HepG2 (cell line): ENCODE data around the gene SMYD5. TPM values are rescaled to one million over a fixed set of nuclear protein-coding genes. Genes with fewer than 3 reads are reported as not detected.

Experiments
- CREB1 ChIP-seq, 2 experiments: fragments of 450-650 bp in 1 of 2; IDR thresholded peaks; 2 replicates each; pipeline ENCODE4 v1.6.1; 2016 to 2017; ENCODE audit warnings: control low read depth in 1 of 2, mild to moderate bottlenecking in 1 of 2, missing compliant biosample characterization in 1 of 2, missing genetic modification characterization in 1 of 2
- FOXA1 ChIP-seq, 2 experiments: fragments of 450-650 bp in 1 of 2; sonication (generic) in 1 of 2; formaldehyde crosslinking in 1 of 2; IDR thresholded peaks; 2 replicates each; pipeline versions ENCODE4 v1.4.0 to v1.6.1; 2016 to 2020; ENCODE audit warnings: missing genetic modification reagents in 1 of 2
- FOXP1 ChIP-seq, 2 experiments: fragments of 450-650 bp in 1 of 2; IDR thresholded peaks; 2 replicates each; pipeline ENCODE4 v1.6.1; 2017 to 2018; ENCODE audit warnings: antibody characterized with exemption in 1 of 2
- HMG20A ChIP-seq: IDR thresholded peaks from 2 replicates; pipeline ENCODE4 v1.6.1; 2016; ENCODE audit warnings: borderline replicate concordance
- HOXA5 ChIP-seq: sonication (generic); formaldehyde crosslinking; IDR thresholded peaks from 2 replicates; pipeline ENCODE4 v1.4.0; 2020; ENCODE audit warnings: missing genetic modification reagents
- LCORL ChIP-seq, 2 experiments: fragments of 450-650 bp in 1 of 2; sonication (generic) in 1 of 2; formaldehyde crosslinking in 1 of 2; IDR thresholded peaks; 2 replicates each; pipeline versions ENCODE4 v1.5.0 to v1.6.1; 2017 to 2020; ENCODE audit warnings: antibody characterized with exemption in 1 of 2, missing genetic modification reagents in 1 of 2
- NFATC3 ChIP-seq: sonication (generic); formaldehyde crosslinking; IDR thresholded peaks from 2 replicates; pipeline ENCODE4 v1.5.1; 2020; ENCODE audit warnings: mild to moderate bottlenecking, missing genetic modification reagents
- NFIB ChIP-seq: sonication (generic); formaldehyde crosslinking; IDR thresholded peaks from 2 replicates; pipeline ENCODE4 v1.9.0; 2021; ENCODE audit warnings: missing genetic modification reagents, mild to moderate bottlenecking, borderline replicate concordance
- NFKB2 ChIP-seq: sonication (generic); formaldehyde crosslinking; IDR thresholded peaks from 2 replicates; pipeline ENCODE4 v1.4.0; 2020; ENCODE audit warnings: missing genetic modification reagents, borderline replicate concordance
- SP4 ChIP-seq: sonication (generic); formaldehyde crosslinking; IDR thresholded peaks from 2 replicates; pipeline ENCODE4 v1.8.1; 2023; ENCODE audit warnings: mild to moderate bottlenecking, missing genetic modification reagents
- SRY ChIP-seq: sonication (generic); formaldehyde crosslinking; IDR thresholded peaks from 2 replicates; pipeline ENCODE4 v1.8.0; 2022; ENCODE audit warnings: mild to moderate bottlenecking, missing genetic modification reagents
- TGIF2 ChIP-seq: IDR thresholded peaks from 2 replicates; pipeline ENCODE4 v1.6.1; 2016; ENCODE audit warnings: control low read depth, missing compliant biosample characterization
- ZNF225 ChIP-seq: sonication (generic); formaldehyde crosslinking; IDR thresholded peaks from 2 replicates; pipeline ENCODE4 v1.4.0; 2020; ENCODE audit warnings: mild to moderate bottlenecking, missing genetic modification reagents
- ZNF230 ChIP-seq: sonication (generic); formaldehyde crosslinking; IDR thresholded peaks from 2 replicates; pipeline ENCODE4 v1.4.0; 2020; ENCODE audit warnings: mild to moderate bottlenecking, missing genetic modification reagents
- ZNF501 ChIP-seq: sonication (generic); formaldehyde crosslinking; IDR thresholded peaks from 2 replicates; pipeline ENCODE4 v1.5.1; 2020; ENCODE audit warnings: mild to moderate bottlenecking, moderate library complexity, missing genetic modification reagents
- ZNF598 ChIP-seq: sonication (generic); formaldehyde crosslinking; IDR thresholded peaks from 2 replicates; pipeline ENCODE4 v1.5.1; 2020; ENCODE audit warnings: mild to moderate bottlenecking, missing genetic modification reagents, borderline replicate concordance
- ZNF792 ChIP-seq: IDR thresholded peaks from 2 replicates; pipeline ENCODE4 v1.6.1; 2016
- polyA plus RNA-seq, 8 experiments: library from polyadenylated mRNA; depleted of rRNA in 3 of 8; stranded (reverse) in 7 of 8; unstranded in 1 of 8; fragments of >200 nt; fragmentation: Illumina TruSeq in 4 of 8; extraction: Trizol in 4 of 8; gene quantifications; 2 replicates each; pipeline versions ENCODE4 v1.2.1 to v1.2.3, GENCODE V29; 2011 to 2016; ENCODE audit warnings: low read depth in 4 of 8, missing spikeins in 1 of 8, mixed read lengths in 1 of 8; ENCODE audit not compliant: insufficient read depth in 1 of 8
- total RNA-seq, 5 experiments: library from RNA; depleted of rRNA; stranded (reverse); fragments of >200 nt; fragmentation: Illumina TruSeq; extraction: Trizol; gene quantifications; 2 replicates each; pipeline ENCODE4 v1.2.3, GENCODE V29; 2016; ENCODE audit warnings: low read depth in 1 of 5
- TF ChIP-seq, protein P1 (sequence below): sonication (generic); formaldehyde crosslinking; IDR thresholded peaks from 2 replicates; pipeline ENCODE4 v1.8.0; 2022; ENCODE audit warnings: mild to moderate bottlenecking, missing genetic modification reagents, moderate library complexity
- TF ChIP-seq, protein P2 (sequence below): sonication (generic); formaldehyde crosslinking; IDR thresholded peaks from 2 replicates; pipeline ENCODE4 v1.9.0; 2021; ENCODE audit warnings: missing genetic modification reagents, borderline replicate concordance
- TF ChIP-seq, protein P3 (sequence below): sonication (generic); formaldehyde crosslinking; IDR thresholded peaks from 2 replicates; pipeline ENCODE4 v1.4.0; 2020; ENCODE audit warnings: missing genetic modification reagents
- TF ChIP-seq, protein P4 (sequence below): sonication (generic); formaldehyde crosslinking; IDR thresholded peaks from 2 replicates; pipeline ENCODE4 v1.8.0; 2022; ENCODE audit warnings: mild to moderate bottlenecking, missing genetic modification reagents, moderate library complexity
- TF ChIP-seq, protein P5 (sequence below): sonication (generic); formaldehyde crosslinking; IDR thresholded peaks from 2 replicates; pipeline ENCODE4 v1.4.0; 2020; ENCODE audit warnings: mild to moderate bottlenecking, missing genetic modification reagents
- TF ChIP-seq, protein P6 (sequence below): sonication (generic); formaldehyde crosslinking; IDR thresholded peaks from 2 replicates; pipeline ENCODE4 v1.4.0; 2020; ENCODE audit warnings: missing genetic modification reagents
- TF ChIP-seq, protein P7 (sequence below): sonication (generic); formaldehyde crosslinking; IDR thresholded peaks from 2 replicates; pipeline ENCODE4 v1.5.0; 2020; ENCODE audit warnings: missing genetic modification reagents

SMYD5 gene
- total and polyA plus RNA-seq, 2 of the 13 experiments (the other 11 are each of a cell fraction or from before 2014, with no cell fraction given) = 55.8 to 70.4 TPM

DNA sequence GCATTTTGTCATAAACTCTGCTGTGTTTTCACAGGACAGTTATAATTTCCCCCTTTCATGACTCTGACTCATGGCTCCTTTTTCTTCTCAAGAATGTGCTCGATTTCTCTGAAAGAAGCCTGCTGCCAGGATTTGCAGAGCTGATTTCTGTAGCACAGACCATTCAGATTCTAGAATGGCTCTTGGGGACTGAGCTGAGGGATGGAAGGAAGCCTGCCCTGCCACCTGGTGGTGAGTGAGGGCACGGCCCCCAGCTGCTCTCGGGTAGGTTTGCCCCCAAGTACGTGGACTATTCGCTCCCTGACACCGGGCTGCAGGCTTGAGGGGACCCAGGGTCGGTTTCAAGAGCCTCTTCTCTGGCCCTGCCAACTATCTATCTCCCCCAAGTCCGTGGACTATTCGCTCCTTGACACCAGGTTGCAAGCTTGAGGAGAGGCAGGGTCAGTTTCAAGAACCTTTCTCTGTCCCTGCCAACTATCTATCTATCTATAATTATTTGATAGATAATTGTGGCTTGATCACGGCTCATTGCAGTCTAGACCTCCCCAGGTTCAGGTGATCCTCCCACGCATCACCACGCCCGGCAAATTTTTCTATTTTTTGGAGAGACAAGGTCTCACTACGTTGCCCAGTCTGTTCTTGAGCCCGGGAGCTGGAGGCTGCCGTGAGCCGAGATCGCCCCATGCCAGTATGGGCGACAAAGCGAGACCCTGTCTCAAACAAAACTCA is 1.4 kb upstream of the SMYD5 start (continued):
- TF ChIP-seq, protein P1, sequence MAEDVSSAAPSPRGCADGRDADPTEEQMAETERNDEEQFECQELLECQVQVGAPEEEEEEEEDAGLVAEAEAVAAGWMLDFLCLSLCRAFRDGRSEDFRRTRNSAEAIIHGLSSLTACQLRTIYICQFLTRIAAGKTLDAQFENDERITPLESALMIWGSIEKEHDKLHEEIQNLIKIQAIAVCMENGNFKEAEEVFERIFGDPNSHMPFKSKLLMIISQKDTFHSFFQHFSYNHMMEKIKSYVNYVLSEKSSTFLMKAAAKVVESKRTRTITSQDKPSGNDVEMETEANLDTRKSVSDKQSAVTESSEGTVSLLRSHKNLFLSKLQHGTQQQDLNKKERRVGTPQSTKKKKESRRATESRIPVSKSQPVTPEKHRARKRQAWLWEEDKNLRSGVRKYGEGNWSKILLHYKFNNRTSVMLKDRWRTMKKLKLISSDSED (CRISPR knock-in tag) = no peak
- no peak for TF ChIP-seq FOXP1 (IDR thresholded peaks at IDR 0.05)
- TF ChIP-seq FOXP1 (CRISPR knock-in tag; IDR thresholded peaks at IDR 0.05) = no peak
- no peak; the same call in 1 of the 2 replicates for TF ChIP-seq SRY
- TF ChIP-seq ZNF598 (CRISPR knock-in tag) = peak; percentile 75; the same call in 1 of the 2 replicates
- TF ChIP-seq, protein P2, sequence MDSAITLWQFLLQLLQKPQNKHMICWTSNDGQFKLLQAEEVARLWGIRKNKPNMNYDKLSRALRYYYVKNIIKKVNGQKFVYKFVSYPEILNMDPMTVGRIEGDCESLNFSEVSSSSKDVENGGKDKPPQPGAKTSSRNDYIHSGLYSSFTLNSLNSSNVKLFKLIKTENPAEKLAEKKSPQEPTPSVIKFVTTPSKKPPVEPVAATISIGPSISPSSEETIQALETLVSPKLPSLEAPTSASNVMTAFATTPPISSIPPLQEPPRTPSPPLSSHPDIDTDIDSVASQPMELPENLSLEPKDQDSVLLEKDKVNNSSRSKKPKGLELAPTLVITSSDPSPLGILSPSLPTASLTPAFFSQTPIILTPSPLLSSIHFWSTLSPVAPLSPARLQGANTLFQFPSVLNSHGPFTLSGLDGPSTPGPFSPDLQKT = no peak
- no peak for TF ChIP-seq SP4
- TF ChIP-seq, protein P3, sequence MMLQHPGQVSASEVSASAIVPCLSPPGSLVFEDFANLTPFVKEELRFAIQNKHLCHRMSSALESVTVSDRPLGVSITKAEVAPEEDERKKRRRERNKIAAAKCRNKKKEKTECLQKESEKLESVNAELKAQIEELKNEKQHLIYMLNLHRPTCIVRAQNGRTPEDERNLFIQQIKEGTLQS (CRISPR knock-in tag) = no peak
- TF ChIP-seq, protein P4, sequence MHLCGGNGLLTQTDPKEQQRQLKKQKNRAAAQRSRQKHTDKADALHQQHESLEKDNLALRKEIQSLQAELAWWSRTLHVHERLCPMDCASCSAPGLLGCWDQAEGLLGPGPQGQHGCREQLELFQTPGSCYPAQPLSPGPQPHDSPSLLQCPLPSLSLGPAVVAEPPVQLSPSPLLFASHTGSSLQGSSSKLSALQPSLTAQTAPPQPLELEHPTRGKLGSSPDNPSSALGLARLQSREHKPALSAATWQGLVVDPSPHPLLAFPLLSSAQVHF (CRISPR knock-in tag) = no peak
- TF ChIP-seq CREB1 (IDR thresholded peaks at IDR 0.05) = no peak
- peak; percentile 3; the same call in 1 of the 2 replicates for TF ChIP-seq CREB1 (CRISPR knock-in tag; IDR thresholded peaks at IDR 0.05)
- no peak for TF ChIP-seq NFIB (CRISPR knock-in tag)
- 0 out of 2 replicates have a peak, but pooled peaks have one; percentile 34 for TF ChIP-seq ZNF501 (CRISPR knock-in tag)
- TF ChIP-seq, protein P5, sequence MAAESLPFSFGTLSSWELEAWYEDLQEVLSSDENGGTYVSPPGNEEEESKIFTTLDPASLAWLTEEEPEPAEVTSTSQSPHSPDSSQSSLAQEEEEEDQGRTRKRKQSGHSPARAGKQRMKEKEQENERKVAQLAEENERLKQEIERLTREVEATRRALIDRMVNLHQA (CRISPR knock-in tag) = no peak
- TF ChIP-seq, protein P6, sequence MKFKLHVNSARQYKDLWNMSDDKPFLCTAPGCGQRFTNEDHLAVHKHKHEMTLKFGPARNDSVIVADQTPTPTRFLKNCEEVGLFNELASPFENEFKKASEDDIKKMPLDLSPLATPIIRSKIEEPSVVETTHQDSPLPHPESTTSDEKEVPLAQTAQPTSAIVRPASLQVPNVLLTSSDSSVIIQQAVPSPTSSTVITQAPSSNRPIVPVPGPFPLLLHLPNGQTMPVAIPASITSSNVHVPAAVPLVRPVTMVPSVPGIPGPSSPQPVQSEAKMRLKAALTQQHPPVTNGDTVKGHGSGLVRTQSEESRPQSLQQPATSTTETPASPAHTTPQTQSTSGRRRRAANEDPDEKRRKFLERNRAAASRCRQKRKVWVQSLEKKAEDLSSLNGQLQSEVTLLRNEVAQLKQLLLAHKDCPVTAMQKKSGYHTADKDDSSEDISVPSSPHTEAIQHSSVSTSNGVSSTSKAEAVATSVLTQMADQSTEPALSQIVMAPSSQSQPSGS (CRISPR knock-in tag) = 0 out of 2 replicates have a peak, but pooled peaks have one; percentile 40
- TF ChIP-seq ZNF792 (CRISPR knock-in tag) = 0 out of 2 replicates have a peak, but pooled peaks have one; percentile 20
- TF ChIP-seq TGIF2 (CRISPR knock-in tag) = no peak
- TF ChIP-seq, protein P7, sequence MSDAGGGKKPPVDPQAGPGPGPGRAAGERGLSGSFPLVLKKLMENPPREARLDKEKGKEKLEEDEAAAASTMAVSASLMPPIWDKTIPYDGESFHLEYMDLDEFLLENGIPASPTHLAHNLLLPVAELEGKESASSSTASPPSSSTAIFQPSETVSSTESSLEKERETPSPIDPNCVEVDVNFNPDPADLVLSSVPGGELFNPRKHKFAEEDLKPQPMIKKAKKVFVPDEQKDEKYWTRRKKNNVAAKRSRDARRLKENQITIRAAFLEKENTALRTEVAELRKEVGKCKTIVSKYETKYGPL (CRISPR knock-in tag) = no peak
- no peak for TF ChIP-seq NFATC3 (CRISPR knock-in tag)
- TF ChIP-seq HOXA5 = no peak; the same call in 1 of the 2 replicates
- 0 out of 2 replicates have a peak, but pooled peaks have one; percentile 34 for TF ChIP-seq ZNF230
- no peak for TF ChIP-seq FOXA1 (IDR thresholded peaks at IDR 0.05)
- no peak for TF ChIP-seq FOXA1 (CRISPR knock-in tag; IDR thresholded peaks at IDR 0.05)
- no peak for TF ChIP-seq HMG20A
- TF ChIP-seq NFKB2 = no peak; the same call in 1 of the 2 replicates
- TF ChIP-seq ZNF225 (CRISPR knock-in tag) = no peak
- TF ChIP-seq LCORL (IDR thresholded peaks at IDR 0.05) = no peak
- peak; percentile 73; the same call in 1 of the 2 replicates for TF ChIP-seq LCORL (CRISPR knock-in tag; IDR thresholded peaks at IDR 0.05)
